Endothelial cell (in vitro differentiated cells): ENCODE data around the gene EFNA1. TPM values are rescaled to one million over a fixed set of nuclear protein-coding genes. Genes with fewer than 3 reads are reported as not detected.
"Not testable (repeated sequence)": the region's sequence is repeated elsewhere in the genome, so short reads cannot be mapped to it uniquely, and the experiment has no call there.

Experiments used
- DNase-seq: peaks from one replicate; pipeline ENCODE4 v3.0.0; 2021; ENCODE audit warnings: low spot score
- H3K27ac Mint-ChIP-seq: one replicate; pipeline ENCODE4 v1.8.0; 2021; ENCODE audit warnings: mixed read lengths, inconsistent platforms; ENCODE audit not compliant: unreplicated experiment
- H3K27me3 Mint-ChIP-seq: one replicate; pipeline ENCODE4 v1.8.0; 2021; ENCODE audit warnings: mild to moderate bottlenecking, moderate library complexity, mixed read lengths, inconsistent platforms; ENCODE audit not compliant: unreplicated experiment
- H3K36me3 Mint-ChIP-seq: one replicate; pipeline ENCODE4 v1.8.0; 2021; ENCODE audit warnings: mild to moderate bottlenecking, low read depth, mixed read lengths, inconsistent platforms; ENCODE audit not compliant: unreplicated experiment
- H3K4me1 Mint-ChIP-seq: one replicate; pipeline ENCODE4 v1.8.0; 2021; ENCODE audit warnings: mild to moderate bottlenecking, mixed read lengths, inconsistent platforms; ENCODE audit not compliant: unreplicated experiment
- H3K4me3 Mint-ChIP-seq: one replicate; pipeline ENCODE4 v1.8.0; 2021; ENCODE audit warnings: mild to moderate bottlenecking, mixed read lengths, inconsistent platforms; ENCODE audit not compliant: unreplicated experiment
- H3K9me3 Mint-ChIP-seq: one replicate; pipeline ENCODE4 v1.8.0; 2021; ENCODE audit warnings: mixed read lengths, inconsistent platforms; ENCODE audit not compliant: unreplicated experiment
- total RNA-seq: library from RNA; stranded (reverse); fragmentation: NEBNext Ultra II Directional; extraction: Animal tissue kit (Norgen Biotek cat#: 25700); gene quantifications from one replicate; pipeline ENCODE4 v1.2.1, GENCODE V29; 2021; ENCODE audit not compliant: unreplicated experiment
- TF ChIP-seq, protein P1 (sequence below): fragments of 200-600 bp; sonication (generic); IDR thresholded peaks from one replicate; pipeline ENCODE4 v1.5.0; 2021; ENCODE audit warnings: antibody characterized with exemption; ENCODE audit not compliant: unreplicated experiment

Gene EFNA1
- total RNA-seq, 1 donor from 2014 or later: 413 TPM

DNA sequence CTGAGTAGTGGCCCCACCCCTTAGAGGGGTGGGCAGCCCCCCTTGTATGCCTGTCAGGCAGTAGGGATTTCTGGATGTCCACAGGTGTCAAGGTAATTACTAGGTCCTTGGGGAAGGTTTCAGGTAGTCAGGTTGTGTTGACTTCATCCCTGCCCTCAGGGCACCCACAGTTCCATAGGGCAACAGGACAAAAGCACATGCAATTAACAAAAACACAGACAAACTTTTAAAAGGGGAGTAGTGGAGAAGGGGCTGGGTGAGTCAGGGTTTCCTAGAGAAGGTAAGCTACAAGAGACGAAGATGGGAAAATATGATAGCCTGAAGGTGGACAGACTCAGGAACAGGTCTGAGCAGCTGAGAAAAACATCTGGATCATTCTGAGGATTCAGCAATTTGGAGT lies 31.3 kb downstream of the EFNA1 start:
- TF ChIP-seq, protein P1, sequence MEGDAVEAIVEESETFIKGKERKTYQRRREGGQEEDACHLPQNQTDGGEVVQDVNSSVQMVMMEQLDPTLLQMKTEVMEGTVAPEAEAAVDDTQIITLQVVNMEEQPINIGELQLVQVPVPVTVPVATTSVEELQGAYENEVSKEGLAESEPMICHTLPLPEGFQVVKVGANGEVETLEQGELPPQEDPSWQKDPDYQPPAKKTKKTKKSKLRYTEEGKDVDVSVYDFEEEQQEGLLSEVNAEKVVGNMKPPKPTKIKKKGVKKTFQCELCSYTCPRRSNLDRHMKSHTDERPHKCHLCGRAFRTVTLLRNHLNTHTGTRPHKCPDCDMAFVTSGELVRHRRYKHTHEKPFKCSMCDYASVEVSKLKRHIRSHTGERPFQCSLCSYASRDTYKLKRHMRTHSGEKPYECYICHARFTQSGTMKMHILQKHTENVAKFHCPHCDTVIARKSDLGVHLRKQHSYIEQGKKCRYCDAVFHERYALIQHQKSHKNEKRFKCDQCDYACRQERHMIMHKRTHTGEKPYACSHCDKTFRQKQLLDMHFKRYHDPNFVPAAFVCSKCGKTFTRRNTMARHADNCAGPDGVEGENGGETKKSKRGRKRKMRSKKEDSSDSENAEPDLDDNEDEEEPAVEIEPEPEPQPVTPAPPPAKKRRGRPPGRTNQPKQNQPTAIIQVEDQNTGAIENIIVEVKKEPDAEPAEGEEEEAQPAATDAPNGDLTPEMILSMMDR: no peak
- H3K9me3 Mint-ChIP-seq: no peaks in the 10 kb centered on the region
- no peaks in the 10 kb centered on the region for H3K36me3 Mint-ChIP-seq
- peaks cover 4% of the 10 kb centered on the region for H3K27me3 Mint-ChIP-seq
- no peaks in the 10 kb centered on the region for H3K4me1 Mint-ChIP-seq
- H3K27ac Mint-ChIP-seq: no peak overlapping the region
- no peak overlapping the region for H3K4me3 Mint-ChIP-seq
- no peak for DNase-seq

DNA sequence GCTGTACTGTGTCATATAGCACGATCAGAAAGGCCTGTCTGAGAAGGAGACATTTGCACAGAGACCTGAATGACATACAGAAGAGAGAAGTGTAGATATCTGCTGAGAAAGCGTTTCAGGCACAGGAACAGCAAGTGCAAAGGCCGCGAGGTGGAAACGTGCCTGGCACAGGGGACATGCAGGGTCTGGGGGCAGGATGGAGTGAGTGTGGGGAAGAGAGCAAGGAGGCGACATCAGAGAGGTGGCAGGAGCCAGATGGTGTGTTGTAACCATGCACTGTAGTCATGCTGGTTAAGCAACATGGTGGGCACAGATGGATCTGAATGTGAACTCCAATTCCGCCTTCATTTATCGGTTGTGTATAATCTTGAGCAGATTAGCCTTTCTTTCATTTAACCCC lies 32.5 kb downstream of the EFNA1 start:
- no peaks in the 10 kb centered on the region for H3K9me3 Mint-ChIP-seq
- H3K4me3 Mint-ChIP-seq: peak overlapping the region; percentile 35
- no peaks in the 10 kb centered on the region for H3K36me3 Mint-ChIP-seq
- no peak overlapping the region for H3K27ac Mint-ChIP-seq
- TF ChIP-seq, protein P1: no peak
- H3K27me3 Mint-ChIP-seq: peaks cover 4% of the 10 kb centered on the region
- no peaks in the 10 kb centered on the region for H3K4me1 Mint-ChIP-seq
- DNase-seq: no peak

DNA sequence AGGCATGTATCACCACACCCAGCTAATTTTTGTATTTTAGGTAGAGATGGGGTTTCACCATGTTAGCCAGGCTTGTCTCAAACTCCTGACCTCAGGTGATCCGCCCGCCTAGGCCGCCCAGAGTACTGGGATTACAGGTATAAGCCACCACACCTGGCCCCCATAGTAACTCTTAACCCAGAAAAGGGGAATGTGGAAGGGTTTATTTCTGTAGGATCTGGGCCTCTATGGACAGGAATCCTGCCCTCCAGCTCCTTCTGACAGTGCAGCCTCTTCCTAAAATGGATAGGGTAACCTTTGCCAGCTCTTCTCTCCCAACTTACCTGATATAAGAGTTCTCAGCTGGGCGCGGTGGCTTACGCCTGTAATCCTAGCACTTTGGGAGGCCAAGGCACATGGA lies 35.0 kb downstream of the EFNA1 start:
- H3K9me3 Mint-ChIP-seq, H3K27ac Mint-ChIP-seq, H3K36me3 Mint-ChIP-seq, H3K27me3 Mint-ChIP-seq, H3K4me3 Mint-ChIP-seq, DNase-seq: not testable (repeated sequence)
- peaks cover 15% of the 10 kb centered on the region for H3K4me1 Mint-ChIP-seq

DNA sequence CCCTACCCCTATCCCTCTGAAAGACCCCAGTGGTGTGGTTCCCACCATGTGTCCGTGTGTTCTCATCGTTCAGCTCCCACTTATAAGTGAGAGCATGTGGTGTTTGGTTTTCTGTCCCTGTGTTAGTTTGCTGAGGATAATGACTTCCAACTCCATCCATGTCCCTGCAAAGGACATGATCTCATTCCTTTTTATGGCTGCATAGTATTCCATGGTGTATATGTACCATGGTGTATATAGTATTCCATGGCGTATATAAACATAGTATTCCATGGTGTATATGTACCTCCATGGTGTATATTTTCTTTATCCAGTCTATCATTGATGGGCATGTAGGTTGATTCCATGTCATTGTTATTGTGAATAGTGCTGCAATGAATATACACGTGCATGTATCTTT lies 36.1 kb downstream of the EFNA1 start:
- peaks cover 18% of the 10 kb centered on the region for H3K4me1 Mint-ChIP-seq
- not testable (repeated sequence) for H3K27me3 Mint-ChIP-seq, H3K27ac Mint-ChIP-seq, H3K4me3 Mint-ChIP-seq, H3K36me3 Mint-ChIP-seq, H3K9me3 Mint-ChIP-seq, DNase-seq

DNA sequence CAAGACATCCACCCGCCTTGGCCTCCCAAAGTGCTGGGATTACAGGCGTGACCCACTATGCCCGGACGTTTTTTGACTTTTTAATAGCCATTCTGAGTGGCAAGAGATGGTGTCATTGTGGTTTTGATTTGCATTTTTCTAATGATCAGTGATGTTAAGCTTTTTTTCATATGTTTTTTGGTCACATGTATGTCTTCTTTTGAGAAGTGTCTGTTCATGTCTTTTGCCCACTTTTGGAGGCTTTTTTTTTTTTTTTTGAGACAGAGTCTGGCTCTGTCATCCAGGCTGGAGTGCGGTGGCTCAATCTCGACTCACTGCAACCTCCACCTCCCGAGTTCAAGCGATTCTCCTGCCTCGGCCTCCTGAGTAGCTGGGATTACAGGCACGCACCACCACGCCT lies 36.9 kb downstream of the EFNA1 start:
- not testable (repeated sequence) for H3K36me3 Mint-ChIP-seq, H3K27me3 Mint-ChIP-seq, H3K9me3 Mint-ChIP-seq, DNase-seq, H3K4me3 Mint-ChIP-seq, H3K27ac Mint-ChIP-seq
- peaks cover 18% of the 10 kb centered on the region for H3K4me1 Mint-ChIP-seq

DNA sequence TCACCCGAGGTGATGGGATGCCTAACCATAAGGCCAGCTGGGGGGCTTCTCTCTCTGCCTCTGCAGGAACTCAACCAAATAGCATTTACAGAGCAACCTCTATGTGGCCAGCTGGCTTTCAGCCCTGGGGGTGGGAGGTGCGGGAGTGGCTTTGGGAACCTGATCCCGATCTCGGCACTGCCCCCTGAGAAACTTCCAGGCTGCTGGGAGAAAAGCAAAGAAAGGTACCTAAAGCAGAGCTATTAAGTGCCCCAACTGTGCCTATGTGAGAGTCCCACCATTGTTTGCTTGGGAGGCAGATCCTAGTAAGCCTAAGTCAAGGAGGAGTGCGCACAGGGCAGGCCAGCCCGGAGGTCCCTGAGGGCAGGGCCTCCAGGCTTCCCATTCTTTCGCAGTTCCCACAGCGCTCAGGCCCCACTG lies 38.4 kb downstream of the EFNA1 start:
- peak overlapping the region; percentile 98 for H3K27ac Mint-ChIP-seq
- H3K4me3 Mint-ChIP-seq: peak overlapping the region; percentile 79
- no peaks in the 10 kb centered on the region for H3K9me3 Mint-ChIP-seq
- H3K27me3 Mint-ChIP-seq: peaks cover 6% of the 10 kb centered on the region
- H3K36me3 Mint-ChIP-seq: peaks cover 12% of the 10 kb centered on the region
- TF ChIP-seq, protein P1: no peak
- peaks cover 18% of the 10 kb centered on the region for H3K4me1 Mint-ChIP-seq
- DNase-seq: peak; percentile 46
